GM21723 (cell line): ENCODE measurements around the gene ABCC3.

ENCODE experiments used
- ATAC-seq: cut with Tn5 transposase; IDR thresholded peaks from one replicate; pipeline ENCODE4 v1.9.1; 2021; ENCODE audit warnings: mild to moderate bottlenecking, moderate library complexity; ENCODE audit not compliant: unreplicated experiment

Gene ABCC3

GRCh38 chr17:50607522-50608175 lies 27.0 kb upstream of the ABCC3 start:
- no peak for ATAC-seq

DNA sequence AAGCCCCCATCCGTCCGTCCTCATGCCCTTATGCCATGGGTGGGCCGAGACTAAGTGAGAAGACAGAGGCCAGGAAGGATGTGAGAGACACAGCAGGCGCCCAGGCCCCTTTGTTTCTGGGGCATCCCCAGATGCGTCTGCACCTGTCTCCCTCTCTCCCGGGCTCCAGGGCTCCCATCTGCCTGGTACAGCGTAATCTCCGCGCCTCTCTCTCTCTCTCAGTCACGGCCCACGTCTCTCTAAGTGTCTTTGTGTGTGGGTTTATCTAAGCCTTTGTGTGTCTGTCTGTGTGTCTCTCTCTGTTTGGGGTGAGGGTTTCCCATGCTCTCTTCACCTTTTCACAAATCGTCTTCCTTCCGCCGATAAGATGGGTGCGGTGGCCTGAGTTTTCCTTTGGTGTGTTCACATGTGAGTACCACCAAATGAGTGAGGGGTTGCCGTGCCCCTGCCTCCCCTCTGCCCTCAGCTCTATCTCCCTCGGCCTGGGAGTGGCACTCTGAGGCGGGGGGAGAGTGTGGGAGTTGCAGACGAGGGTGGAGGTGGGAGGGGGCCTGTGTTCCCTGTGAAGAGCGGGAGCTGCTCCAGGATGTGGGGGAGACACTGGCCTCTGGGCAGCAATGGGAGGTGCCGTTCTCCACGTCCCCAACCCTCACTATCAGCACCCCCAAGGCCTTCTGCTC lies 25.8 kb upstream of the ABCC3 start:
- ATAC-seq, result no peak

DNA sequence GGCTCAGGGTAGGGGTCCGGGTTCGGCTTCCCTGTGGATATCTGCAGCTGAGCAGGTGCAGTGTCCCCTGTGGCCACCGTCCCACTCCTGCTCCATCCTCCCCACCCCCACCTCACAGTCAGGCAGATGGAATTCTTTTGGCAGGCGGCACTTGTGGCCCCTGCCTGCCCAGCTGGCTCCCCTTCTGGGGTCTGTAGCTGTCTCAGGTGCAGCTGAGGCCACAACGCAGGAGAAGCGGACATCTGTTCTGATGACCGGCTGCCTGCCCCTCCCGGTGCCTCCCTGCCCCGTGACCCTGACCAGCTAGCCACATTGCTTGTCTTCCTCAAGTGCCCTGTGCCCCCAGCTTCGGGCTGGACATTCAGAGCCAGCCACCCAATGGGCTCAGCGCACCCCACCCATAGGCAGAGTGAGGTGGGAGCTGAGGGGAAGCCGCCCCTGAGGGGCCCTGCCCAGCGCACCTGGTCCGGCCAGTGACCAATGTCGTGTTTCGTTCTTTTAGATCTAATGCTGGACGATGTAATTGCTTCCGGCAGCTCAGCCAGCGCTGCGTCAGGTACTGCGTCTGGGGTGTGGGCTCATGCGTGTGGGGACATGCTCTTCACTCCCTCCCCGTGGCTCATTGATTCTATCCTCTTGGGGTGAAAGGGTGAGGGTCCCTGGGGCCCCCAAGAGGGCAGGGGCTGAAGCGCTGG lies 25.2 kb upstream of the ABCC3 start:
- ATAC-seq, result no peak

- no peak for ATAC-seq
These were observed 23.0 kb upstream of the ABCC3 start for GRCh38 chr17:50611634-50612033.

GRCh38 chr17:50612281-50612680 lies 22.4 kb upstream of the ABCC3 start:
- ATAC-seq, result no peak

DNA sequence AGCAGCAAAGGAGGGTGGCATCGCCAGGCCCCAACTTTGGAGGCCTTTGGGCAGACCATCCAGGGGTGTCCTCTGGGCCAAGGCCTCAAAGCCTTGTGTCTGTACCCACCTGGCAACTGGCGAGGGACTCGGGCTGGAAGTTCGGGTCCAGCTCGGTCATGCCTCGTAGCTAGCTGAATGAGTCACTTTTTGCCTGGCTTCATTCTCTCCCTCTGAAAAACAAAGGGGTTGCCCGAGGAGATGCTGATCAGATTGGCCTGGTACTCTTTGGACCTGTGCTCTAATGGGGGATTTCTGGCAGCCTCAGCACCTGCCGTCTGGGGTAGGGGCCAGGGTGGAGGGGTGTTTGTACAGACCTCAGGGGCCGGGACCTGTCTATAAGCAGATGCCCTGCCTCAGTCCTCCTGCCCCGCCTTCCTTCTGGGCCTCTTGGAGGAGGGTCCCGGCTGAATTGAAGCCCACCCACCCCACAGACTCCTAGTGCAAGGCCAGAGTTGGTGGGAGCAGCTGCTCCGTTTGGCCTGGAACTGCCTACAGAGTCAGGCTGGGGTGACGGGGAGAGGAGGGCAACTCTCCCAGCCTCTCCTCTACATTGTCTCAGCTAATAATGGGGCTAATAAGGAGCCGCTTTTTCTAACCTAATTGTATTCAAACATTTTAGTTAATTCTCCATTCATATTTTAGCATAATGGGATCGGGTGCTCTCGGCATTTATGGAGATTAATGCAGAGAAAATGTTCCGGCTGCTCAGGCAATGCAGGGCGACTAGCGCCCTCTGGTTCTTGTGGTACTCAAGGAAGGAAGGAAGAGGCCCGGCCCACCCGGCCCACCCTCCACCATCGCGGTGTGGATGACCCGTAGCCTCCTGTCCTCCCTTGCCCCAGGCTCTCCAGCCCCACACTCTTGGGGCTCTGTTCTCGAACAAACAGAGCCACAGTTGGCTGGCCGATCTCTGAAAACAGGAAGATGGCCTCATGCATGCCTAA lies 21.4 kb upstream of the ABCC3 start:
- ATAC-seq, result no peak

GRCh38 chr17:50614471-50615051 lies 20.1 kb upstream of the ABCC3 start:
- no peak for ATAC-seq

DNA sequence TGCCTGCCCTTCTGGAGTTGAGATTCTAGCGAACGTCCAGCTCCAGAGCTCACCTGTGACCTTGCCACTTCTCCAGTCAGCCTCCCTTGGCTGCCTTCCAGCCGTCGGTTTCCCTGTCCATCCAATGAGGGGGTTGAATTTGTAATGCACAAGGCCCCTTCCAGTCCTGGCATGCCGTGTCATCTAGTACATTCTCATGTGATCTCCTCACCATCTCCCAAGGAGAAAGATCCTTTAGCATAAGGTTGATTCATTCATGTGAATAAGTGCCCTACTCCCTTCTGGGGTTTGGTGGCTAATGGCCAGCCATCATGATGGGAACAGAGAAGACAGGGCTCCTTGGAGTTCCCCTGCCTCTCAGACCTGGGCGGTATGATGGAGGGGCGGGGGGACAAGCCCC lies 18.9 kb upstream of the ABCC3 start:
- no peak for ATAC-seq

DNA sequence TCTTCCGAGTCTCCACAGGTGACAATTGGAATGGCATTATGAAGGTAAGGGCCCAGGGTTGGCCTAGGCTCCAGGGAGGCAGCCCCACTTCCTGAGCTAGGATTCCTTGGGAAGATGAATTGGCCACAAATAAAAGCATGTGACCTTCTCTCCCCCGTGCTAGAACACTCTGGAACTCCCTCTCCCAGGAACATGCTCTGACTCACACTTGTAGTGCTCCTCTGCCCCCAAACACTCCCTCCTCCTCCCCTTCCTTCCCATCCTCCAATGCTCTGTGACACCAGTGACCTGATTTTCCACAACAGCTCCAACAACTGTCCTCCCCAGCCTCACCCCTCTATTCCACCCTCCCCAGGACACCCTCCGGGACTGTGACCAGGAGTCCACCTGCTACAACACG lies 16.4 kb upstream of the ABCC3 start:
- no peak for ATAC-seq

DNA sequence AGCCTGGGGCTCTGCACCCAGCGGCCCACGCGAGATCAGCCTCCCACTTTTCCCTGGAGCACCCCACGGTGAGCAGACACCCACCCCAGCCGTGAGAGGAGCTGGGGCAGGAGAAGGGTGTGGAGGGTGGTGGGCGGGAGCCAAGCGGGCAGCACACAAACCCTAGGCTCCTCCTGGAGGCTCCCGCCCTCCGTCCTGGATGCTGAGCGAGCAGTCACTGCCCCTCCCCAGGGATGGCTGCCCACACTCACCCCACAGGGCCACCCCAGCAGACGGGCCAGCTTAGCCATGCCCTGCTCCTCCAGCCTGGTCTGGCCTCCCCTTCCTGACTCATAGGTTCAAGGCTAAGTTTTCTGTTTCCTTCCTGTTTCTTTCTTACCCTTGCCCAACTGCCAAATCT lies 15.7 kb upstream of the ABCC3 start:
- no peak for ATAC-seq

DNA sequence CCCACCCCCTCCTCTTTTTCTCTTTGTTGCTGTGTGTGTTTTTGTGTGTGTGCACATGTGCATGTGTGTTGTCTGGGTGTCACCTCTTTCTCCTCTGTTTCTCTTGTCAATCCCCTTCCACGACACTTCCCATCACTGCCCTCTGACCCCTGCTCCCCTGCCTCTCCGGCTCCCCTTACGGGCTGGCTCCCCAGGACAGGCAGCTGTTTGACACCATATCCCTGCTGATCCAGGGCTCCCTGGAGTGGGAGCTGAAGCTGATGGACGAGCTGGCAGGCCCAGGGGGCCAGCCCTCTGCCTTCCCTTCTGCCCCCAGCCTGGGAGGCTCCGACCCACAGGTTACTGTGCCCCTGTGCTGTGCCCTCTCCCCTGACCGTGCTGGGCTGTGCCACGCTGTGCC lies 15.2 kb upstream of the ABCC3 start:
- no peak for ATAC-seq

DNA sequence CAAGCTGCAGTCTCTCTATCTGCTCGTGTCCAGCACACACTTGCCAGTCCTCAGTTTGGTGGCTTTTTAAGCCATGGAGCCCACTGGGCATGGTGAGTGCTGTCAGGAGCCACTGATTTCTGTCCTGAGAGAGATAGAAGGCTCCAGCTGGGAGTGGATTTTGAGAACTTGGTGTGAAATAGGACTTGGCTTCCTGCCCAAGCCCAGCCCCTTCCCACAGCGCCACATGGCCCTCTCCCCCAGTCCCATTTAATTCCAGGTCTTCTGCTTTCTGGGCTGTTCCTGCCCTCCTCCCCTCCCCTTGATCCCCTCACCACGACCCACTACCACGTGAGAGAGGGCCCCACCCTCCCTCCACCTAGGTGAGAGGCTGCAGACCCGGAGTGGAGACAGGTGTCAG lies 14.4 kb upstream of the ABCC3 start:
- ATAC-seq, result no peak

- ATAC-seq, result no peak
These were observed 13.8 kb upstream of the ABCC3 start for GRCh38 chr17:50620858-50621257.

DNA sequence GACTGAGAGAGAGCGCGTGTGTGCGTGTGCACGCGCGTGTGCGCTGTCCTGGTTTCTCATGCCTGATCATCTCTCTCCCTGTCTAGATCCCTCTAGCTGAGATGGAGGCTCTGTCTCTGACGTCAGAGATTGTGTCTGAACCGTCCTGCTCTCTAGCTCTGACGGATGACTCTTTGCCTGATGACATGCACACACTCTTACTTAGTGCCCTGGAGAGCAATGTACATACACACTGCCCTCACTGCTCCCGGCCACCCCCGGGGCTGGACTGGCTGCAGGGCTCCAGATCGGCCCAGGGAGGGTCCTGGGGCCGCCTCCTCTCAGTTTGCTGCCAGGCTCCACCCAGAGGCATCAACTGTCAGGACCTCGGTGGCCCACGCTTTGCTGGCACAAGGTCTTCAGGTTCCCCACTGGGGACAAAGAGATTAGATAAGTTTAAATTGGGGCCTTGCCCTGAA lies 13.1 kb upstream of the ABCC3 start:
- ATAC-seq, result no peak

DNA sequence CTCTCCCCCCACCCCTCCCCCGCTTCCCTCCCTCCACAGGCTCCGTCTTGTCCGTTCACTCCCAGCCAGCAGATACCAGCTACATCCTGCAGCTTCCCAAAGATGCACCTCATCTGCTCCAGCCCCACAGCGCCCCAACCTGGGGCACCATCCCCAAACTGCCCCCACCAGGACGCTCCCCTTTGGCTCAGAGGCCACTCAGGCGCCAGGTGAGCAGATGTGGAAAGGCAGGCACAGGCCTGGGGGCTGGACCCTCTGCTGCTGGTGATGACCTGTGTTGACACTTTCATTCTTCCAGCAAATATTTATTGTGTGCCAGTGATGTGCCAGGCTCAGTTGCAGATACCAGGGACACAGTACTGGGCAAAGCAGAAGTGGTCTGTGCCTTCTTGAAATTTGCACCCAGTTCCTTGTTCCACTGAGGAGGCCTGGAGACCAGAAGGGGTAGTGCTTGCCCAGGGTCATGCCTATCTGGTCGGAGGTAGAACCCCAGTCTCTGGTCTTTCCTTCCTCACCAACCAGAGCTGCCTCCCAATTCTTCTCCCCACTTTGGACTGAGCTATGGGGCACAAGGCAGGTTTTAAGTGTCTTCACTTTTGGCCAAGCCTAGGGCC lies 10.3 kb upstream of the ABCC3 start:
- ATAC-seq, result no peak

DNA sequence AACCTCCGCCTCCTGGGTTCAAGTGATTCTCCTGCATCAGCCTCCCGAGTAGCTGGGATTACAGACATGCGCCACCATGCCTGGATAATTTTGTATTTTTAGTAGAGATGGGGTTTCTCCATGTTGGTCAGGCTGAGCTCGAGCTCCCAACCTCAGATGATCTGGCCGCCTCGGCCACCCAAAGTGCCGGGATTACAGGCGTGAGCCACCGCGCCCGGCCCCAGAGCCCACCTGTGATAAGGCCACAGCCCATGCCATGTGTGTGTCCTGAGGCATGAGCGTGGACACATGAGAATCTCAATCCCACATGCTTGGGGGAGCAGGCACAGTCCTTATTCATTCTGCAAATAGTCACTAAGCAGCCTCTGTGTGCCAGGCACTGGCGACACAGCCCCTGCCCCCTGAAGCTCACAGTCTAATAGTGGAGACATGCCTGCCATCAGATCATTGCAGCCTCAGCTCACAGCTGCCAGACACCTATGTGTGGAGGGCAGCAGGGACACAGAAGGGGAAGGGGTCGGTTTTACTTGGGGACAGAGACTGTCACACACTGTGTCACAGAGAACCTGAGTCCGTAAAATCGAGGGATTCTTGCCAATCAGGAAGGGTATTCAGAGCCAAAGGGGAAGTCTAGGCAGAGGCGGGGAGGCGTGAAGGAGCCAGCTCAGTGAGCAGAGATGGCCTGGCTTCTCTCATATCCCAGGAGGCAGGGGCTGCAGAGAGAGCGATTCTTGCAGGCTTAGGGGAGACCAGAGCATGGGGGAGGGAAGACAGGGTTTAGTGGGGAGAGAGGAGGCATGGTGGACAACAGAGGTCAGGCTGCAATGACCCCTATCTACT lies 9.4 kb upstream of the ABCC3 start:
- ATAC-seq, result no peak

GRCh38 chr17:50626037-50626574 lies 8.6 kb upstream of the ABCC3 start:
- no peak for ATAC-seq

- ATAC-seq, result no peak
These were observed 7.5 kb upstream of the ABCC3 start for GRCh38 chr17:50627036-50627781.
